HepG2 (cell line): ENCODE measurements around the gene XXYLT1. TPM values are rescaled to one million over a fixed set of nuclear protein-coding genes. Genes with fewer than 3 reads are reported as not detected.

Experiments used
- CBFB ChIP-seq: sonication (generic); formaldehyde crosslinking; IDR thresholded peaks from 2 replicates; pipeline ENCODE4 v1.4.0; 2020; ENCODE audit warnings: missing genetic modification reagents
- EEA1 ChIP-seq: sonication (generic); formaldehyde crosslinking; IDR thresholded peaks from 2 replicates; pipeline ENCODE4 v1.5.1; 2020; ENCODE audit warnings: mild to moderate bottlenecking, missing genetic modification reagents, borderline replicate concordance
- FOXM1 ChIP-seq: sonication (generic); formaldehyde crosslinking; IDR thresholded peaks from 2 replicates; pipeline ENCODE4 v1.5.0; 2020; ENCODE audit warnings: missing genetic modification reagents
- GABPA ChIP-seq, 2 experiments: IDR thresholded peaks; 2 replicates each; pipeline ENCODE4 v1.6.1; 2011 to 2016; ENCODE audit warnings: low read depth in 2 of 2, low read length in 1 of 2, missing biosample characterization in 1 of 2, missing genetic modification characterization in 1 of 2
- MZF1 ChIP-seq: sonication (generic); formaldehyde crosslinking; IDR thresholded peaks from 2 replicates; pipeline ENCODE4 v1.8.1; 2023; ENCODE audit warnings: mild to moderate bottlenecking, missing genetic modification reagents, borderline replicate concordance
- RXRA ChIP-seq: sonication (generic); formaldehyde crosslinking; IDR thresholded peaks from 2 replicates; pipeline ENCODE4 v1.5.1; 2020; ENCODE audit warnings: missing genetic modification reagents
- SOX5 ChIP-seq: IDR thresholded peaks from 2 replicates; pipeline ENCODE4 v1.6.1; 2016; ENCODE audit warnings: borderline replicate concordance
- ZBTB38 ChIP-seq: sonication (generic); formaldehyde crosslinking; IDR thresholded peaks from 2 replicates; pipeline ENCODE4 v1.5.1; 2020; ENCODE audit warnings: mild to moderate bottlenecking, missing genetic modification reagents
- ZMYM3 ChIP-seq: sonication (generic); formaldehyde crosslinking; IDR thresholded peaks from 2 replicates; pipeline ENCODE4 v1.5.1; 2020; ENCODE audit warnings: mild to moderate bottlenecking, missing genetic modification reagents
- ZNF207 ChIP-seq: fragments of 450-650 bp; IDR thresholded peaks from 2 replicates; pipeline ENCODE4 v1.6.1; 2016; ENCODE audit warnings: antibody characterized with exemption, borderline replicate concordance
- polyA plus RNA-seq, 8 experiments: library from polyadenylated mRNA; depleted of rRNA in 3 of 8; stranded (reverse) in 7 of 8; unstranded in 1 of 8; fragments of >200 nt; fragmentation: Illumina TruSeq in 4 of 8; extraction: Trizol in 4 of 8; gene quantifications; 2 replicates each; pipeline versions ENCODE4 v1.2.1 to v1.2.3, GENCODE V29; 2011 to 2016; ENCODE audit warnings: low read depth in 4 of 8, missing spikeins in 1 of 8, mixed read lengths in 1 of 8; ENCODE audit not compliant: insufficient read depth in 1 of 8
- total RNA-seq, 5 experiments: library from RNA; depleted of rRNA; stranded (reverse); fragments of >200 nt; fragmentation: Illumina TruSeq; extraction: Trizol; gene quantifications; 2 replicates each; pipeline ENCODE4 v1.2.3, GENCODE V29; 2016; ENCODE audit warnings: low read depth in 1 of 5
- TF ChIP-seq, protein P1 (sequence below): sonication (generic); formaldehyde crosslinking; conservative IDR thresholded peaks from 2 replicates; pipeline ENCODE4 v1.8.0; 2022; ENCODE audit warnings: low read depth, missing genetic modification reagents
- TF ChIP-seq, protein P2 (sequence below): sonication (generic); formaldehyde crosslinking; IDR thresholded peaks from 2 replicates; pipeline ENCODE4 v1.8.0; 2022; ENCODE audit warnings: mild to moderate bottlenecking, missing genetic modification reagents, borderline replicate concordance
- TF ChIP-seq, protein P3 (sequence below): sonication (generic); formaldehyde crosslinking; IDR thresholded peaks from 2 replicates; pipeline ENCODE4 v1.4.0; 2020; ENCODE audit warnings: mild to moderate bottlenecking, missing genetic modification reagents
- TF ChIP-seq, protein P4 (sequence below): sonication (generic); formaldehyde crosslinking; IDR thresholded peaks from 2 replicates; pipeline ENCODE4 v1.4.0; 2020; ENCODE audit warnings: low read depth, missing genetic modification reagents
- TF ChIP-seq, protein P5 (sequence below): sonication (generic); formaldehyde crosslinking; IDR thresholded peaks from 2 replicates; pipeline ENCODE4 v1.4.0; 2020; ENCODE audit warnings: missing genetic modification reagents
- TF ChIP-seq, protein P6 (sequence below): sonication (generic); formaldehyde crosslinking; IDR thresholded peaks from 2 replicates; pipeline ENCODE4 v1.5.1; 2020; ENCODE audit warnings: mild to moderate bottlenecking, missing genetic modification reagents, moderate library complexity

Gene XXYLT1
- total and polyA plus RNA-seq, 2 of the 13 experiments (the other 11 are each of a cell fraction or from before 2014, with no cell fraction given): 17.7 to 19.0 TPM

DNA sequence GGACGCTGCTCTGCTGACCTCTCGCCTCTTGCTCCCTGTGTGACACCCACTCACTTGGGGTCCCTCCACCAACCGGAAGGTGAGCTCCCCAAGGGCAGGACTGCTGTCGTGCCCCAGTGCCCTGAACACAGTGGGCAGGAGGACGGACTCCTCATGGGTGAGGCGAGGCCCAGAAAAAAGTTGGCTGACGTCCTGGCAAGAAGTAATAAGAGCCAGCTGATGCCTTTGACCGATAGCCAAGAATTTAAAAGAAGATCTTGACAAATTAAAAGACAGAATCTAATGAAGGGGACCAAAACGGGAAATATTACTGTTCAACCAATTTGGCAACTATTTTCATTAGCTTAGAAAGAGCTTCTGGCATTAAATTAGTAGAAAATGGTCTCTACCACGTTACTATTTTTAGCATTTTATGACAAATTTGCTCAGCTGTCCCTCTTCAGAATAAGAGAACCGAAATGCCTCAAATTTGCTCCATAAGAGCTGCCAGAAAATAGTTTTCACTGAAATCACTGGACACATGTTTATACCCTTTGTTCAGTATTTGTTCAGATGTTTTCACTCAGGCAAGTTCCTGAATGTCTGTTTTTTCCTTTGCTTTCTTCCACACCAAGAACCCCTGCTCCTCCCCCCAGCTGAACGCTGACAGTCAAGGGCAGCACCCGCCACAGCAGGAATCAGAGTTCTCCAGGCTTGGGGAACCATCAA, 60.5 kb downstream of the XXYLT1 start (continued):
- TF ChIP-seq, protein P1, sequence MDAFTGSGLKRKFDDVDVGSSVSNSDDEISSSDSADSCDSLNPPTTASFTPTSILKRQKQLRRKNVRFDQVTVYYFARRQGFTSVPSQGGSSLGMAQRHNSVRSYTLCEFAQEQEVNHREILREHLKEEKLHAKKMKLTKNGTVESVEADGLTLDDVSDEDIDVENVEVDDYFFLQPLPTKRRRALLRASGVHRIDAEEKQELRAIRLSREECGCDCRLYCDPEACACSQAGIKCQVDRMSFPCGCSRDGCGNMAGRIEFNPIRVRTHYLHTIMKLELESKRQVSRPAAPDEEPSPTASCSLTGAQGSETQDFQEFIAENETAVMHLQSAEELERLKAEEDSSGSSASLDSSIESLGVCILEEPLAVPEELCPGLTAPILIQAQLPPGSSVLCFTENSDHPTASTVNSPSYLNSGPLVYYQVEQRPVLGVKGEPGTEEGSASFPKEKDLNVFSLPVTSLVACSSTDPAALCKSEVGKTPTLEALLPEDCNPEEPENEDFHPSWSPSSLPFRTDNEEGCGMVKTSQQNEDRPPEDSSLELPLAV (CRISPR knock-in tag): no peak
- TF ChIP-seq, protein P2, sequence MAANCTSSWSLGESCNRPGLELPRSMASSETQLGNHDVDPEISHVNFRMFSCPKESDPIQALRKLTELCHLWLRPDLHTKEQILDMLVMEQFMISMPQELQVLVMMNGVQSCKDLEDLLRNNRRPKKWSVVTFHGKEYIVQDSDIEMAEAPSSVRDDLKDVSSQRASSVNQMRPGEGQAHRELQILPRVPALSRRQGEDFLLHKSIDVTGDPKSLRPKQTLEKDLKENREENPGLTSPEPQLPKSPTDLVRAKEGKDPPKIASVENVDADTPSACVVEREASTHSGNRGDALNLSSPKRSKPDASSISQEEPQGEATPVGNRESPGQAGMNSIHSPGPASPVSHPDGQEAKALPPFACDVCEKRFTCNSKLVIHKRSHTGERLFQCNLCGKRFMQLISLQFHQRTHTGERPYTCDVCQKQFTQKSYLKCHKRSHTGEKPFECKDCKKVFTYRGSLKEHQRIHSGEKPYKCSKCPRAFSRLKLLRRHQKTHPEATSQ: no peak
- TF ChIP-seq SOX5 (0 out of 2 replicates have a peak, but pooled peaks have one; percentile 31), GABPA (IDR thresholded peaks at IDR 0.05; ENCODE audit: low read depth, low read length) (no peak), GABPA (CRISPR knock-in tag; IDR thresholded peaks at IDR 0.05; ENCODE audit: low read depth) (no peak), ZBTB38 (0 out of 2 replicates have a peak, but pooled peaks have one; percentile 48), FOXM1 (CRISPR knock-in tag) (no peak), CBFB (CRISPR knock-in tag) (no peak), EEA1 (no peak), MZF1 (no peak), ZMYM3 (CRISPR knock-in tag) (no peak), RXRA (CRISPR knock-in tag) (no peak), ZNF207 (no peak)
- TF ChIP-seq, protein P3, sequence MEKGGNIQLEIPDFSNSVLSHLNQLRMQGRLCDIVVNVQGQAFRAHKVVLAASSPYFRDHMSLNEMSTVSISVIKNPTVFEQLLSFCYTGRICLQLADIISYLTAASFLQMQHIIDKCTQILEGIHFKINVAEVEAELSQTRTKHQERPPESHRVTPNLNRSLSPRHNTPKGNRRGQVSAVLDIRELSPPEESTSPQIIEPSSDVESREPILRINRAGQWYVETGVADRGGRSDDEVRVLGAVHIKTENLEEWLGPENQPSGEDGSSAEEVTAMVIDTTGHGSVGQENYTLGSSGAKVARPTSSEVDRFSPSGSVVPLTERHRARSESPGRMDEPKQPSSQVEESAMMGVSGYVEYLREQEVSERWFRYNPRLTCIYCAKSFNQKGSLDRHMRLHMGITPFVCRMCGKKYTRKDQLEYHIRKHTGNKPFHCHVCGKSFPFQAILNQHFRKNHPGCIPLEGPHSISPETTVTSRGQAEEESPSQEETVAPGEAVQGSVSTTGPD (CRISPR knock-in tag): no peak
- TF ChIP-seq, protein P4, sequence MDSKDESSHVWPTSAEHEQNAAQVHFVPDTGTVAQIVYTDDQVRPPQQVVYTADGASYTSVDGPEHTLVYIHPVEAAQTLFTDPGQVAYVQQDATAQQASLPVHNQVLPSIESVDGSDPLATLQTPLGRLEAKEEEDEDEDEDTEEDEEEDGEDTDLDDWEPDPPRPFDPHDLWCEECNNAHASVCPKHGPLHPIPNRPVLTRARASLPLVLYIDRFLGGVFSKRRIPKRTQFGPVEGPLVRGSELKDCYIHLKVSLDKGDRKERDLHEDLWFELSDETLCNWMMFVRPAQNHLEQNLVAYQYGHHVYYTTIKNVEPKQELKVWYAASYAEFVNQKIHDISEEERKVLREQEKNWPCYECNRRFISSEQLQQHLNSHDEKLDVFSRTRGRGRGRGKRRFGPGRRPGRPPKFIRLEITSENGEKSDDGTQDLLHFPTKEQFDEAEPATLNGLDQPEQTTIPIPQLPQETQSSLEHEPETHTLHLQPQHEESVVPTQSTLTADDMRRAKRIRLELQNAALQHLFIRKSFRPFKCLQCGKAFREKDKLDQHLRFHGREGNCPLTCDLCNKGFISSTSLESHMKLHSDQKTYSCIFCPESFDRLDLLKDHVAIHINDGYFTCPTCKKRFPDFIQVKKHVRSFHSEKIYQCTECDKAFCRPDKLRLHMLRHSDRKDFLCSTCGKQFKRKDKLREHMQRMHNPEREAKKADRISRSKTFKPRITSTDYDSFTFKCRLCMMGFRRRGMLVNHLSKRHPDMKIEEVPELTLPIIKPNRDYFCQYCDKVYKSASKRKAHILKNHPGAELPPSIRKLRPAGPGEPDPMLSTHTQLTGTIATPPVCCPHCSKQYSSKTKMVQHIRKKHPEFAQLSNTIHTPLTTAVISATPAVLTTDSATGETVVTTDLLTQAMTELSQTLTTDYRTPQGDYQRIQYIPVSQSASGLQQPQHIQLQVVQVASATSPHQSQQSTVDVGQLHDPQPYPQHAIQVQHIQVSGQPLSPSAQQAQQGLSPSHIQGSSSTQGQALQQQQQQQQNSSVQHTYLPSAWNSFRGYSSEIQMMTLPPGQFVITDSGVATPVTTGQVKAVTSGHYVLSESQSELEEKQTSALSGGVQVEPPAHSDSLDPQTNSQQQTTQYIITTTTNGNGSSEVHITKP (CRISPR knock-in tag): no peak
- TF ChIP-seq, protein P5, sequence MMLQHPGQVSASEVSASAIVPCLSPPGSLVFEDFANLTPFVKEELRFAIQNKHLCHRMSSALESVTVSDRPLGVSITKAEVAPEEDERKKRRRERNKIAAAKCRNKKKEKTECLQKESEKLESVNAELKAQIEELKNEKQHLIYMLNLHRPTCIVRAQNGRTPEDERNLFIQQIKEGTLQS (CRISPR knock-in tag): no peak
- TF ChIP-seq, protein P6, sequence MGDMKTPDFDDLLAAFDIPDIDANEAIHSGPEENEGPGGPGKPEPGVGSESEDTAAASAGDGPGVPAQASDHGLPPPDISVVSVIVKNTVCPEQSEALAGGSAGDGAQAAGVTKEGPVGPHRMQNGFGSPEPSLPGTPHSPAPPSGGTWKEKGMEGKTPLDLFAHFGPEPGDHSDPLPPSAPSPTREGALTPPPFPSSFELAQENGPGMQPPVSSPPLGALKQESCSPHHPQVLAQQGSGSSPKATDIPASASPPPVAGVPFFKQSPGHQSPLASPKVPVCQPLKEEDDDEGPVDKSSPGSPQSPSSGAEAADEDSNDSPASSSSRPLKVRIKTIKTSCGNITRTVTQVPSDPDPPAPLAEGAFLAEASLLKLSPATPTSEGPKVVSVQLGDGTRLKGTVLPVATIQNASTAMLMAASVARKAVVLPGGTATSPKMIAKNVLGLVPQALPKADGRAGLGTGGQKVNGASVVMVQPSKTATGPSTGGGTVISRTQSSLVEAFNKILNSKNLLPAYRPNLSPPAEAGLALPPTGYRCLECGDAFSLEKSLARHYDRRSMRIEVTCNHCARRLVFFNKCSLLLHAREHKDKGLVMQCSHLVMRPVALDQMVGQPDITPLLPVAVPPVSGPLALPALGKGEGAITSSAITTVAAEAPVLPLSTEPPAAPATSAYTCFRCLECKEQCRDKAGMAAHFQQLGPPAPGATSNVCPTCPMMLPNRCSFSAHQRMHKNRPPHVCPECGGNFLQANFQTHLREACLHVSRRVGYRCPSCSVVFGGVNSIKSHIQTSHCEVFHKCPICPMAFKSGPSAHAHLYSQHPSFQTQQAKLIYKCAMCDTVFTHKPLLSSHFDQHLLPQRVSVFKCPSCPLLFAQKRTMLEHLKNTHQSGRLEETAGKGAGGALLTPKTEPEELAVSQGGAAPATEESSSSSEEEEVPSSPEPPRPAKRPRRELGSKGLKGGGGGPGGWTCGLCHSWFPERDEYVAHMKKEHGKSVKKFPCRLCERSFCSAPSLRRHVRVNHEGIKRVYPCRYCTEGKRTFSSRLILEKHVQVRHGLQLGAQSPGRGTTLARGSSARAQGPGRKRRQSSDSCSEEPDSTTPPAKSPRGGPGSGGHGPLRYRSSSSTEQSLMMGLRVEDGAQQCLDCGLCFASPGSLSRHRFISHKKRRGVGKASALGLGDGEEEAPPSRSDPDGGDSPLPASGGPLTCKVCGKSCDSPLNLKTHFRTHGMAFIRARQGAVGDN (CRISPR knock-in tag): peak; percentile 34
